Measurements from ENCODE around the gene SDR39U1.
"Not testable (repeated sequence)": the region's sequence is repeated elsewhere in the genome, so short reads cannot be mapped to it uniquely, and the experiment has no call there.

DNA sequence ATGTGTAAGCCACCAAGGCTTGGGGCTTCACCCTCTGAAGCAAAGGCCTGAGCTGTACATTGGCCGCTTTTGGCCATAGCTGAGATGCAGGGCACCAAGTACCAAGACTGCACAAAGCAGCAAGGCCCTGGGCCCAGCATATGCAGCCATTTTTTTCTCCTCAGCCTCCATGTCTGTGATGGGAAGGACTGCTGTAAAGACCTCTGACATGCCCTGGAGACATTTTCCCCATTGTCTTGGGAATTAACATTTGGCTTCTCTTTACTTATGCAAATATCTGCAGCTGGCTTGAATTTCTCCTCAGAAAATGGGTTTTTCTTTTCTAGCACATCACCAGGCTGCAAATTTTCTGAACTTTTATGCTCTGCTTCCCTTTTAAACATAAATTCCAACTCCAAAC lies 37.4 kb upstream of the SDR39U1 start:
- TF ChIP-seq POLR2AphosphoS5 (IDR thresholded peaks at IDR 0.05; ENCODE audit: borderline replicate concordance, low read depth, low read length); FOXP2 (optimal IDR thresholded peaks at IDR 0.05; ENCODE audit: control extremely low read depth, extremely low read length, insufficient read depth): not testable (repeated sequence)
